ENCODE data around the gene TPM1.

The TPM1 gene

GRCh38 chr15:63059075-63059474 is 16.5 kb downstream of the TPM1 start:
- peak; percentile 13 for DNase-seq (ENCODE audit: low read depth, low spot score)
- TF ChIP-seq CTCF (IDR thresholded peaks at IDR 0.05; ENCODE audit: low read depth, low read length), result no peak
- in situ Hi-C loops (cut with HindIII; ENCODE audit: low sequenced_read_pairs), result no loop called here
- H3K4me3 ChIP-seq (ENCODE audit: low read depth, low read length), result no peak overlapping the region

- in situ Hi-C loops (cut with HindIII; ENCODE audit: low sequenced_read_pairs), result no loop called here
- no peak for TF ChIP-seq CTCF (IDR thresholded peaks at IDR 0.05; ENCODE audit: low read depth, low read length)
- no peak overlapping the region for H3K4me3 ChIP-seq (ENCODE audit: low read depth, low read length)
- no peak for DNase-seq (ENCODE audit: low read depth, low spot score)
Measured at GRCh38 chr15:63059573-63060216, 17.1 kb downstream of the TPM1 start.

- DNase-seq (ENCODE audit: low read depth, low spot score), result peak; percentile 12
- in situ Hi-C loops (cut with HindIII; ENCODE audit: low sequenced_read_pairs), result no loop called here
- no peak for TF ChIP-seq CTCF (IDR thresholded peaks at IDR 0.05; ENCODE audit: low read depth, low read length)
- no peak overlapping the region for H3K4me3 ChIP-seq (ENCODE audit: low read depth, low read length)
Measured at GRCh38 chr15:63060699-63061098, 18.2 kb downstream of the TPM1 start.

GRCh38 chr15:63061975-63062374 is 19.4 kb downstream of the TPM1 start:
- in situ Hi-C loops (cut with HindIII; ENCODE audit: low sequenced_read_pairs), result no loop called here
- peak; percentile 10 for DNase-seq (ENCODE audit: low read depth, low spot score)
- TF ChIP-seq CTCF (IDR thresholded peaks at IDR 0.05; ENCODE audit: low read depth, low read length), result no peak
- H3K4me3 ChIP-seq (ENCODE audit: low read depth, low read length), result no peak overlapping the region

- peak; percentile 18 for DNase-seq (ENCODE audit: low read depth, low spot score)
- H3K4me3 ChIP-seq (ENCODE audit: low read depth, low read length), result no peak overlapping the region
- in situ Hi-C loops (cut with HindIII; ENCODE audit: low sequenced_read_pairs), result no loop called here
- TF ChIP-seq CTCF (IDR thresholded peaks at IDR 0.05; ENCODE audit: low read depth, low read length), result no peak
Measured at GRCh38 chr15:63063164-63063756, 20.7 kb downstream of the TPM1 start.

- in situ Hi-C loops (cut with HindIII; ENCODE audit: low sequenced_read_pairs), result no loop called here
Measured at GRCh38 chr15:63063877-63064409, 21.4 kb downstream of the TPM1 start.

More at GRCh38 chr15:63063877-63064409, 21.4 kb downstream of the TPM1 start:
- no peak for TF ChIP-seq CTCF (IDR thresholded peaks at IDR 0.05; ENCODE audit: low read depth, low read length)
- no peak for DNase-seq (ENCODE audit: low read depth, low spot score)
- no peak overlapping the region for H3K4me3 ChIP-seq (ENCODE audit: low read depth, low read length)

Measured in astrocyte of the spinal cord (primary cell).